IMR-90 (cell line): ENCODE data around the gene DNASE1L1. TPM values are rescaled to one million over a fixed set of nuclear protein-coding genes. Genes with fewer than 3 reads are reported as not detected.

Source experiments
- ATAC-seq: fragments of 200-7000 bp; cut with Tn5 transposase; 2 replicates; pipeline ENCODE4 v1.9.1; 2020; ENCODE audit warnings: low read depth, mild to moderate bottlenecking, moderate library complexity
- BruUV-seq: library from RNA; stranded (reverse); fragments of 400-500 nt; replicated peaks from 2 replicates; lab custom pipeline; 2021; lab: Mats Ljungman, UMichigan
- CTCF ChIA-PET: fragments of 300-600 bp; formaldehyde crosslinking; extraction: SDS; loops from one replicate; lab custom pipeline; 2021; ENCODE audit warnings: antibody characterized with exemption; lab: Yijun Ruan, JAX
- POLR2A ChIA-PET: fragments of 300-600 bp; sonication (Branson Sonifier 250); formaldehyde crosslinking; loops from one replicate; lab custom pipeline; 2022; ENCODE audit warnings: antibody characterized with exemption; ENCODE audit not compliant: unreplicated experiment; lab: Charles Lee
- DNase-seq: peaks from one replicate; pipeline ENCODE4 v3.0.0; 2013
- H2AFZ ChIP-seq: replicated peaks from 2 replicates; pipeline ENCODE3; 2013; ENCODE audit warnings: low read length, mild to moderate bottlenecking; ENCODE audit not compliant: poor library complexity
- H2AK5ac ChIP-seq: 2 replicates; pipeline ENCODE4 v1.6.1; 2013; ENCODE audit warnings: low read depth, low read length, inconsistent platforms
- H2AK9ac ChIP-seq: replicated peaks from 2 replicates; pipeline ENCODE3; 2013; ENCODE audit warnings: mild to moderate bottlenecking, low read depth, low read length, moderate library complexity; ENCODE audit not compliant: poor library complexity
- H2BK120ac ChIP-seq: 2 replicates; pipeline ENCODE4 v1.6.1; 2013; ENCODE audit warnings: low read depth, low read length, inconsistent platforms
- H2BK15ac ChIP-seq: 3 replicates; pipeline ENCODE4 v1.6.1; 2013; ENCODE audit warnings: low read depth, low read length, inconsistent platforms
- H2BK20ac ChIP-seq: 2 replicates; pipeline ENCODE4 v1.6.1; 2013; ENCODE audit warnings: low read depth, mild to moderate bottlenecking, inconsistent platforms, low read length, moderate library complexity
- H2BK5ac ChIP-seq: 2 replicates; pipeline ENCODE4 v1.6.1; 2013; ENCODE audit warnings: mild to moderate bottlenecking, low read depth, low read length, inconsistent platforms; ENCODE audit not compliant: poor library complexity, severe bottlenecking
- H3K14ac ChIP-seq: replicated peaks from 2 replicates; pipeline ENCODE4 v1.6.1; 2013; ENCODE audit warnings: low read depth, low read length, inconsistent platforms
- H3K18ac ChIP-seq: 2 replicates; pipeline ENCODE4 v1.6.1; 2013; ENCODE audit warnings: low read depth, low read length, control low read depth
- H3K23ac ChIP-seq: 2 replicates; pipeline ENCODE4 v1.6.1; 2013; ENCODE audit warnings: low read depth, low read length, inconsistent platforms
- H3K27ac ChIP-seq: 2 replicates; pipeline ENCODE4 v1.5.1; 2013; ENCODE audit warnings: mild to moderate bottlenecking, control low read depth, low read length; ENCODE audit not compliant: insufficient read depth
- H3K27me3 ChIP-seq: 2 replicates; pipeline ENCODE4 v1.6.1; 2013; ENCODE audit warnings: low read length; ENCODE audit not compliant: control insufficient read depth, insufficient read depth
- H3K36me3 ChIP-seq: 2 replicates; pipeline ENCODE4 v1.6.1; 2013; ENCODE audit warnings: low read length, mixed read lengths; ENCODE audit not compliant: control insufficient read depth, insufficient read depth
- H3K4ac ChIP-seq: 2 replicates; pipeline ENCODE4 v1.6.1; 2013; ENCODE audit warnings: low read depth, low read length, inconsistent platforms
- H3K4me1 ChIP-seq: 2 replicates; pipeline ENCODE4 v1.6.1; 2013; ENCODE audit warnings: low read length, mixed read lengths; ENCODE audit not compliant: control insufficient read depth, insufficient read depth
- H3K4me2 ChIP-seq: 2 replicates; pipeline ENCODE4 v1.6.1; 2013; ENCODE audit warnings: low read depth, mild to moderate bottlenecking, control low read depth, low read length, moderate library complexity
- H3K4me3 ChIP-seq: 2 replicates; pipeline ENCODE4 v1.5.1; 2013; ENCODE audit warnings: low read depth, mild to moderate bottlenecking, control low read depth, low read length, moderate library complexity; ENCODE audit not compliant: insufficient read depth
- H3K56ac ChIP-seq: 2 replicates; pipeline ENCODE4 v1.6.1; 2013; ENCODE audit warnings: low read length, inconsistent platforms; ENCODE audit not compliant: insufficient read depth; ENCODE audit errors: extremely low read depth
- H3K79me1 ChIP-seq, 2 experiments: 2 replicates each; pipeline ENCODE4 v1.6.1; 2013; ENCODE audit warnings: low read length in 2 of 2, inconsistent platforms in 1 of 2, low read depth in 1 of 2
- H3K9ac ChIP-seq: 2 replicates; pipeline ENCODE4 v1.6.1; 2013; ENCODE audit warnings: low read depth, low read length, control low read depth
- H3K9me1 ChIP-seq: 2 replicates; pipeline ENCODE4 v1.6.1; 2013; ENCODE audit warnings: low read length, inconsistent platforms; ENCODE audit not compliant: insufficient read depth
- H3K9me3 ChIP-seq: 2 replicates; pipeline ENCODE4 v1.6.1; 2013; ENCODE audit warnings: low read length; ENCODE audit not compliant: control insufficient read depth, insufficient read depth
- H4K20me1 ChIP-seq: 2 replicates; pipeline ENCODE4 v1.6.1; 2013; ENCODE audit warnings: low read length, inconsistent platforms; ENCODE audit not compliant: insufficient read depth
- H4K5ac ChIP-seq: 2 replicates; pipeline ENCODE4 v1.6.1; 2013; ENCODE audit warnings: mild to moderate bottlenecking, low read depth, low read length, control low read depth
- H4K8ac ChIP-seq, 2 experiments: 2 replicates each; pipeline ENCODE4 v1.6.1; 2013; ENCODE audit warnings: low read depth in 2 of 2, low read length in 2 of 2, control low read depth in 1 of 2, inconsistent platforms in 1 of 2
- H4K91ac ChIP-seq: 2 replicates; pipeline ENCODE4 v1.6.1; 2013; ENCODE audit warnings: low read depth, low read length, inconsistent platforms; ENCODE audit not compliant: insufficient read depth
- MXI1 ChIP-seq: IDR thresholded peaks from 2 replicates; pipeline ENCODE4 v1.6.1; 2012; ENCODE audit warnings: low read depth, mild to moderate bottlenecking, low read length, moderate library complexity, borderline replicate concordance
- NFE2L2 ChIP-seq: fragments of 150-350 bp; IDR thresholded peaks from 2 replicates; pipeline ENCODE4 v1.6.1; 2016; ENCODE audit warnings: low read depth, mild to moderate bottlenecking, low read length
- WGBS, 2 experiments: methylation state at CpG; one replicate each; pipeline versions ENCODE4 v1.1.5 to v1.1.7; 2013; ENCODE audit warnings: missing lambda C conversion rate in 2 of 2; ENCODE audit not compliant: insufficient read length in 1 of 2; ENCODE audit errors: extremely low coverage in 2 of 2; 5-methylcytosine and 5-hydroxymethylcytosine counted together
- dilution Hi-C: fragments of 300-500 bp; cut with HindIII; formaldehyde crosslinking; loops from one replicate; pipeline ENCODE4 v1.14.3; 2018; ENCODE audit warnings: low sequenced_read_pairs; ENCODE audit not compliant: unreplicated experiment
- in situ Hi-C: fragments of 300-500 bp; cut with MboI; formaldehyde crosslinking; loops from 3 replicates; pipeline ENCODE4 v1.14.3; 2019; ENCODE audit warnings: low sequenced_read_pairs, inconsistent platforms, mixed read lengths
- intact Hi-C: fragments of 100-400 bp; cut with micrococcal nuclease; formaldehyde crosslinking; loops from 2 replicates; pipeline ENCODE4 v1.10.0; 2022
- polyA plus RNA-seq, 3 experiments: library from polyadenylated mRNA; depleted of rRNA; stranded (reverse); fragments of >200 nt; gene quantifications; 2 replicates each; pipeline ENCODE4 v1.2.3, GENCODE V29; 2012; ENCODE audit warnings: low replicate concordance in 1 of 3
- total RNA-seq: library from RNA; depleted of rRNA; stranded (reverse); fragments of >200 nt; gene quantifications from 2 replicates; pipeline ENCODE4 v1.2.3, GENCODE V29; 2012
- TF ChIP-seq, protein P1 (sequence below): conservative IDR thresholded peaks from 2 replicates; pipeline ENCODE4 v1.5.1; 2012; ENCODE audit warnings: mild to moderate bottlenecking, low read depth, low read length, improper control_type of control experiment

DNASE1L1 gene
- total and polyA plus RNA-seq, 2 of the 4 experiments (the other 2 are of a cell fraction): 51.4 to 55.5 TPM

DNA sequence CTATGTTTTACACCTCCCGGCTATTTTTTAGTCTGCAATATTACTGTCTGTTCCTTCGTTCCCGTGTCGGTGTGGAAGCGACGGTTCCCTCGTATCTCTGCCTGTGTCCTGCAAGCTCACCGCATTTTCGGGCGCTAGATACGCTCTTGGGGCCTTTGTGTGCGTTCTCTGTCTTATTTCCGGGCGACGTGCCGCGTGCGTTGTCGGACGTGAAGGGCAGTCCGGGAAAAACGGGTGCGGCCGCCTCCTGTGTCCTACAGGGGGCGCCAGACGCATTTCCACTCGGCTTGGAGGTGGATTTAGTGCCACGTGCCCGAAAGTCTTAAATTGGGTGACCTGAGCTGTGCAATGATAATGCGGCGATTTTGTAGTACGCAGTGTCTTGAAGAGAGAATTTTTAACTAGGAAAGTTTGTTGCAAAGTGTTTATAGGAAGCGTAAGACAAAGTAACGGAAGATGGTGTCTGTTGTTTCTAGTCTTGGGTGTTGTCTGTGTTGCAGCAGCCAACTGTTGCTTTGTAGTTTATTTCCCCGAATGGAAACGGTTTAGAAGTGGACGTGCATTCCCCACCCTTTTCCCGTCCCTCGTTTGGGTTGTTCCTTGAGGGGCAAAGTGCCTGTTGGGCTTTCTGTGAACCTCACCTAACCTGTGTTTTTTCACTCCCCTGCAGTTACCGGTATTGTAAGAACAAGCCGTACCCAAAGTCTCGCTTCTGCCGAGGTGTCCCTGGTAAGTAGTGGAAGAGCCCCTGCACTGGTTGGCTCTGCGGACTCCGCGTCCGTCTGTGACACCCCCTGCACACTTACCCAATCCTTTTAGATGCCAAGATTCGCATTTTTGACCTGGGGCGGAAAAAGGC is 10.2 kb downstream of the DNASE1L1 start:
- Histone ChIP-seq H2BK15ac (no peak overlapping the region), H2AK9ac (peak overlapping the region; percentile 96), H3K36me3 (peaks cover 21% of the 10 kb centered on the region), H2AFZ (peak overlapping the region; percentile 66), H3K27ac (peak overlapping the region; percentile 91), H3K14ac (peak overlapping the region; percentile 99), H2BK5ac (peak overlapping the region; percentile 89), H3K23ac (peak overlapping the region; percentile 96), H2BK20ac (no peak overlapping the region), H2AK5ac (peak overlapping the region; percentile 97), H3K9me3 (no peaks in the 10 kb centered on the region), H3K18ac (peak overlapping the region; percentile 39), H4K5ac (peak overlapping the region; percentile 36), H4K91ac (peak overlapping the region; percentile 85), H3K79me1 (peaks cover 4 to 24% of the 10 kb centered on the region in 2 experiments; a peak in 3 of 4 replicates), H3K4me3 (peak overlapping the region; percentile 64), H3K4me2 (peak overlapping the region; percentile 93), H3K56ac (peak overlapping the region; percentile 91), H3K27me3 (no peaks in the 10 kb centered on the region), H3K9ac (peak overlapping the region; percentile 97), H3K4me1 (0 out of 2 replicates have a peak, but pooled peaks cover 2% of the 10 kb centered on the region), H4K20me1 (peaks cover 44% of the 10 kb centered on the region), H2BK120ac (no peak overlapping the region), H3K9me1 (no peaks in the 10 kb centered on the region), H4K8ac (peak overlapping the region; percentile 70 to 88), H3K4ac (peak overlapping the region; percentile 96)
- TF ChIP-seq NFE2L2 (no peak), MXI1 (peak; percentile 85; the same call in 1 of the 2 replicates)
- TF ChIP-seq, protein P1, sequence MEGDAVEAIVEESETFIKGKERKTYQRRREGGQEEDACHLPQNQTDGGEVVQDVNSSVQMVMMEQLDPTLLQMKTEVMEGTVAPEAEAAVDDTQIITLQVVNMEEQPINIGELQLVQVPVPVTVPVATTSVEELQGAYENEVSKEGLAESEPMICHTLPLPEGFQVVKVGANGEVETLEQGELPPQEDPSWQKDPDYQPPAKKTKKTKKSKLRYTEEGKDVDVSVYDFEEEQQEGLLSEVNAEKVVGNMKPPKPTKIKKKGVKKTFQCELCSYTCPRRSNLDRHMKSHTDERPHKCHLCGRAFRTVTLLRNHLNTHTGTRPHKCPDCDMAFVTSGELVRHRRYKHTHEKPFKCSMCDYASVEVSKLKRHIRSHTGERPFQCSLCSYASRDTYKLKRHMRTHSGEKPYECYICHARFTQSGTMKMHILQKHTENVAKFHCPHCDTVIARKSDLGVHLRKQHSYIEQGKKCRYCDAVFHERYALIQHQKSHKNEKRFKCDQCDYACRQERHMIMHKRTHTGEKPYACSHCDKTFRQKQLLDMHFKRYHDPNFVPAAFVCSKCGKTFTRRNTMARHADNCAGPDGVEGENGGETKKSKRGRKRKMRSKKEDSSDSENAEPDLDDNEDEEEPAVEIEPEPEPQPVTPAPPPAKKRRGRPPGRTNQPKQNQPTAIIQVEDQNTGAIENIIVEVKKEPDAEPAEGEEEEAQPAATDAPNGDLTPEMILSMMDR: peak; percentile 56
- peak; percentile 8; the same call in 1 of the 2 replicates for ATAC-seq
- intact Hi-C loops (no loop called here), dilution Hi-C loops (no loop called here), in situ Hi-C loops (no loop called here)
- CTCF ChIA-PET: interaction anchor here (0.6 to 1.2 kb wide), 2 partner anchors 16 to 142 kb away, joined by 3 read pairs; no protein-coding TSS in a partner anchor
- 24% methylated on average over 21 of the region's 49 CpGs; no CpG with 5 or more reads in 1 of the 2 experiments for WGBS, 2 experiments
- BruUV-seq: TSS peak; percentile 92
- DNase-seq: peak; percentile 67
- POLR2A ChIA-PET: interaction anchor here (1.0 to 1.1 kb wide), 2 partner anchors 28 to 133 kb away, joined by 3 to 4 read pairs; no protein-coding TSS in a partner anchor
